22Rv1 (cell line): ENCODE measurements around the gene PRKCQ.

Source experiments
- CTCF ChIP-seq: fragments of 450-650 bp; IDR thresholded peaks from 2 replicates; pipeline ENCODE4 v1.5.1; 2017; ENCODE audit warnings: mild to moderate bottlenecking
- ZFX ChIP-seq: fragments of 450-650 bp; IDR thresholded peaks from 2 replicates; pipeline ENCODE4 v1.6.1; 2017; ENCODE audit warnings: antibody characterized with exemption, borderline replicate concordance

DNA sequence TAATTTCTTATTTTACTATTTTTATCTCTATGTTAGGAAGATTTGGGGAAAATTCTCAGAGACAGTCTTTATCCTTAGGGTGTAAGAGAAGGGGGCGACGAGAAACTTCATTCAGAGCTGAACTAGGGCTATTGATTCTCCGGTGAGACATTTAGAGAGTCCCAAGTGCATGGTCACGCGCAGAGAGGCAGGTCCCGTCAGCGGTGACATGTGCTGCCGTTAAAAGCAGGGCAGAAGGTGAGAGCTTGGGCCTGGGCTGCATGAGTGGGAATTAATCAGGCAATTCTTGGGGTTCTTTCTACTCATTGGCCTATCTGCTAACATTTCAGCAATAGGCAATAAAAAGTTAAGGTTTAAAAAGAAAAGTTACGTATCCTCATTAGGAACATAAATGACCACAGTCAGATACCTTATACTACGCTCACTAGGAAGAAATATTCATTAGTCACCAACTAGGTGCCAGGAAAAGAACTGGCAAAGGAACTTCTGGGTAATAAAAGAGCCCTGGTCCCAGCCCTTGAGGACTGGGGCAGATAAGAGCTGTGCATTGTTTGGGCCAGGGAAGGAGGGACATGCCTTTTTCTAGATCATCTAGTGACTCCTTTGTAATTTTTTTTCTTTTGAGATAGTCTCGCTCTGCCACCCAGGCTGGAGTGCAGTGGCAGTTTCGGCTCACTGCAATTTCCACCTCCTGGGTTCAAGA lies 21.2 kb downstream of the PRKCQ start:
- TF ChIP-seq CTCF (no peak), ZFX (no peak)
